Measurements from ENCODE around the gene WBP1.

DNA sequence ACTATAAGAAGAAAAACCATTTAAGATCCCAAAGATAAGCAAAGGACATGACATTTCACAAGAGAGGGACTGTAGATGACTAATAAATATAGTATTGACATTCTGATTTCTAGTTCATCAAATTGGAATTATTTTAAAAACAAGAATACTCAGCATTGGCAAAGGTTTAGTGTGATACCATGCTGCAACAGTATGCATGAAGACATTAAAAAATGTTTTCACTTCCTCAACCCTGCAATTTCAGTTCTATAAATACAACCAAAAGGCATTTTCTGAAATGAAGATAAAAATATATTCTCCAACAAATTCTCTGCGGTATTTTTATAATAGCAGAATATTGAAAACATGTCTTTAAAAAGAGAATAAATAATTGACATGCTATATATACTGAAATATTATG is 38.9 kb upstream of the WBP1 start:
- TF ChIP-seq POLR2A (IDR thresholded peaks at IDR 0.05; ENCODE audit: low read depth, low read length), result no peak
- no peak for TF ChIP-seq TAF1 (IDR thresholded peaks at IDR 0.05; ENCODE audit: borderline replicate concordance, low read depth, low read length)

Data from GM12892 (cell line).